Panc1 (cell line): ENCODE data around the gene ATP7B. TPM values are rescaled to one million over a fixed set of nuclear protein-coding genes. Genes with fewer than 3 reads are reported as not detected.

ENCODE experiments used
- ATAC-seq: fragments of 200-7000 bp; cut with Tn5 transposase; 2 replicates; pipeline ENCODE4 v1.9.1; 2020; ENCODE audit warnings: mild to moderate bottlenecking, moderate library complexity
- BruUV-seq: library from RNA; stranded (reverse); fragments of 400-500 nt; replicated peaks from 2 replicates; lab custom pipeline; 2021; lab: Mats Ljungman, UMichigan
- CTCF ChIA-PET: fragments of 300-600 bp; sonication (Branson Sonifier 250); formaldehyde crosslinking; loops from one replicate; lab custom pipeline; 2022; ENCODE audit warnings: antibody characterized with exemption; lab: Charles Lee
- POLR2A ChIA-PET: fragments of 300-600 bp; sonication (Branson Sonifier 250); formaldehyde crosslinking; loops from one replicate; lab custom pipeline; 2022; ENCODE audit warnings: antibody characterized with exemption; lab: Charles Lee
- DNase-seq: peaks from one replicate; pipeline ENCODE4 v3.0.0-alpha.2; 2010; ENCODE audit warnings: low read depth, low spot score
- H3K27ac ChIP-seq: 2 replicates; pipeline ENCODE4 v1.5.1; 2011; ENCODE audit warnings: mild to moderate bottlenecking, low read length, inconsistent platforms
- H3K27me3 ChIP-seq: fragments of 200-500 bp; sonication (Bioruptor generic); 2 replicates; pipeline ENCODE4 v1.6.0; 2014; ENCODE audit warnings: low read length, inconsistent platforms; ENCODE audit not compliant: control insufficient read depth, insufficient read depth
- H3K36me3 ChIP-seq: fragments of 200-500 bp; sonication (Bioruptor generic); 2 replicates; pipeline ENCODE4 v1.5.1; 2014; ENCODE audit warnings: inconsistent platforms, mild to moderate bottlenecking, low read length, moderate library complexity; ENCODE audit not compliant: control insufficient read depth, insufficient read depth
- H3K4me1 ChIP-seq: 2 replicates; pipeline ENCODE4 v1.5.1; 2011; ENCODE audit warnings: inconsistent platforms, mild to moderate bottlenecking, low read length, moderate library complexity; ENCODE audit not compliant: control insufficient read depth, insufficient read depth
- H3K4me3 ChIP-seq, 2 experiments: 2 replicates each; pipeline ENCODE4 v1.5.1; 2011 to 2012; ENCODE audit warnings: low read depth in 2 of 2, low read length in 2 of 2, mild to moderate bottlenecking in 2 of 2, inconsistent platforms in 1 of 2, moderate library complexity in 1 of 2
- H3K9me3 ChIP-seq: fragments of 200-500 bp; sonication (Bioruptor generic); 2 replicates; pipeline ENCODE4 v1.5.1; 2014; ENCODE audit warnings: low read depth, mild to moderate bottlenecking, inconsistent platforms, low read length, moderate library complexity; ENCODE audit not compliant: control insufficient read depth, insufficient read depth
- POLR2AphosphoS5 ChIP-seq: IDR thresholded peaks from 2 replicates; pipeline ENCODE4 v1.6.1; 2012; ENCODE audit warnings: mild to moderate bottlenecking, low read depth, low read length, moderate library complexity
- SIN3A ChIP-seq: IDR thresholded peaks from 2 replicates; pipeline ENCODE4 v1.6.1; 2012; ENCODE audit warnings: low read depth, mild to moderate bottlenecking, low read length, moderate library complexity, borderline replicate concordance; ENCODE audit not compliant: insufficient read depth
- TCF7L2 ChIP-seq: IDR thresholded peaks from 2 replicates; pipeline ENCODE4 v1.6.1; 2011; ENCODE audit warnings: mild to moderate bottlenecking, low read depth, low read length, inconsistent platforms
- in situ Hi-C: cut with HindIII; loops from 2 replicates; pipeline ENCODE4 v1.10.0; 2016; ENCODE audit warnings: low sequenced_read_pairs, low pct_unique_long_range_greater_than_20kb
- intact Hi-C: fragments of 100-400 bp; cut with micrococcal nuclease; formaldehyde crosslinking; loops from one replicate; pipeline ENCODE4 v1.10.0; 2022; ENCODE audit not compliant: unreplicated experiment
- total RNA-seq: library from RNA; stranded (reverse); gene quantifications from one replicate; pipeline ENCODE4 v1.2.1, GENCODE V29; 2021; ENCODE audit not compliant: unreplicated experiment
- TF ChIP-seq, protein P1 (sequence below), 2 experiments: IDR thresholded peaks; 2 replicates each; pipeline ENCODE4 v1.6.1; 2011 to 2012; ENCODE audit warnings: low read depth in 2 of 2, control low read depth in 1 of 2, low read length in 1 of 2, mild to moderate bottlenecking in 1 of 2, moderate library complexity in 1 of 2; ENCODE audit not compliant: insufficient read depth in 1 of 2
- TF ChIP-seq, protein P2 (sequence below): fragments of 450-650 bp; IDR thresholded peaks from 2 replicates; pipeline ENCODE4 v1.5.1; 2017; ENCODE audit warnings: mild to moderate bottlenecking

Gene ATP7B
- total RNA-seq, 1 experiment from 2014 or later: 19.6 TPM

DNA sequence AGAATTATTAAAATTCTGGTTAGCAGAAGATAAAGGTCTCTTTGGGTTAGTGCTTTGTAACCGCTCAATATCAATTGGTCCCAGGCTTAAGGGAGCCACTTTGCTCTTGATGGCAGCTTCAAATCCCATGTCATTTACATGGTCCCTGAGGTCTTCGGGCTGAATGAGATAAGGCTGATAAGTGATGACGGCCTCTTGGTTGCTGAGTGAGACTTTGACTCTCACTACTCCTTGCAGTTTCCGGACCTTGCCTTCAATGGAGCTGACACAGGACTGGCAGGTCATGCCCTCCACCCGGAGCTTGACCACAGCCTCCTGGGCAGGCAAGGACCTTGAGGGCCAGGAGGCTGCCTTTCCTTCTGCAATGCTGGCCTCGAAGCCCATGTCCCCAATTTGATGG is 36.8 kb downstream of the ATP7B start:
- ChIA-PET CTCF (no interaction called here), POLR2A (no interaction called here)
- no peak for ATAC-seq
- 0 out of 2 replicates have a peak, but pooled peaks cover 2% of the 10 kb centered on the region for H3K4me1 ChIP-seq
- H3K27me3 ChIP-seq: no peaks in the 10 kb centered on the region
- DNase-seq: no peak
- H3K27ac ChIP-seq: no peak overlapping the region
- TF ChIP-seq SIN3A: no peak
- TF ChIP-seq, protein P1, sequence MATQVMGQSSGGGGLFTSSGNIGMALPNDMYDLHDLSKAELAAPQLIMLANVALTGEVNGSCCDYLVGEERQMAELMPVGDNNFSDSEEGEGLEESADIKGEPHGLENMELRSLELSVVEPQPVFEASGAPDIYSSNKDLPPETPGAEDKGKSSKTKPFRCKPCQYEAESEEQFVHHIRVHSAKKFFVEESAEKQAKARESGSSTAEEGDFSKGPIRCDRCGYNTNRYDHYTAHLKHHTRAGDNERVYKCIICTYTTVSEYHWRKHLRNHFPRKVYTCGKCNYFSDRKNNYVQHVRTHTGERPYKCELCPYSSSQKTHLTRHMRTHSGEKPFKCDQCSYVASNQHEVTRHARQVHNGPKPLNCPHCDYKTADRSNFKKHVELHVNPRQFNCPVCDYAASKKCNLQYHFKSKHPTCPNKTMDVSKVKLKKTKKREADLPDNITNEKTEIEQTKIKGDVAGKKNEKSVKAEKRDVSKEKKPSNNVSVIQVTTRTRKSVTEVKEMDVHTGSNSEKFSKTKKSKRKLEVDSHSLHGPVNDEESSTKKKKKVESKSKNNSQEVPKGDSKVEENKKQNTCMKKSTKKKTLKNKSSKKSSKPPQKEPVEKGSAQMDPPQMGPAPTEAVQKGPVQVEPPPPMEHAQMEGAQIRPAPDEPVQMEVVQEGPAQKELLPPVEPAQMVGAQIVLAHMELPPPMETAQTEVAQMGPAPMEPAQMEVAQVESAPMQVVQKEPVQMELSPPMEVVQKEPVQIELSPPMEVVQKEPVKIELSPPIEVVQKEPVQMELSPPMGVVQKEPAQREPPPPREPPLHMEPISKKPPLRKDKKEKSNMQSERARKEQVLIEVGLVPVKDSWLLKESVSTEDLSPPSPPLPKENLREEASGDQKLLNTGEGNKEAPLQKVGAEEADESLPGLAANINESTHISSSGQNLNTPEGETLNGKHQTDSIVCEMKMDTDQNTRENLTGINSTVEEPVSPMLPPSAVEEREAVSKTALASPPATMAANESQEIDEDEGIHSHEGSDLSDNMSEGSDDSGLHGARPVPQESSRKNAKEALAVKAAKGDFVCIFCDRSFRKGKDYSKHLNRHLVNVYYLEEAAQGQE (IDR thresholded peaks at IDR 0.05; ENCODE audit: insufficient read depth in 1 of 2, low read depth in 2 of 2, low read length in 1 of 2): no peak
- TF ChIP-seq, protein P2, sequence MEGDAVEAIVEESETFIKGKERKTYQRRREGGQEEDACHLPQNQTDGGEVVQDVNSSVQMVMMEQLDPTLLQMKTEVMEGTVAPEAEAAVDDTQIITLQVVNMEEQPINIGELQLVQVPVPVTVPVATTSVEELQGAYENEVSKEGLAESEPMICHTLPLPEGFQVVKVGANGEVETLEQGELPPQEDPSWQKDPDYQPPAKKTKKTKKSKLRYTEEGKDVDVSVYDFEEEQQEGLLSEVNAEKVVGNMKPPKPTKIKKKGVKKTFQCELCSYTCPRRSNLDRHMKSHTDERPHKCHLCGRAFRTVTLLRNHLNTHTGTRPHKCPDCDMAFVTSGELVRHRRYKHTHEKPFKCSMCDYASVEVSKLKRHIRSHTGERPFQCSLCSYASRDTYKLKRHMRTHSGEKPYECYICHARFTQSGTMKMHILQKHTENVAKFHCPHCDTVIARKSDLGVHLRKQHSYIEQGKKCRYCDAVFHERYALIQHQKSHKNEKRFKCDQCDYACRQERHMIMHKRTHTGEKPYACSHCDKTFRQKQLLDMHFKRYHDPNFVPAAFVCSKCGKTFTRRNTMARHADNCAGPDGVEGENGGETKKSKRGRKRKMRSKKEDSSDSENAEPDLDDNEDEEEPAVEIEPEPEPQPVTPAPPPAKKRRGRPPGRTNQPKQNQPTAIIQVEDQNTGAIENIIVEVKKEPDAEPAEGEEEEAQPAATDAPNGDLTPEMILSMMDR: no peak
- no peak for TF ChIP-seq TCF7L2
- no peak for TF ChIP-seq POLR2AphosphoS5
- BruUV-seq: no TSS peak
- no peaks in the 10 kb centered on the region for H3K9me3 ChIP-seq
- in situ Hi-C loops: no loop called here
- no peaks in the 10 kb centered on the region for H3K36me3 ChIP-seq
- H3K4me3 ChIP-seq: no peak overlapping the region
- intact Hi-C loops: no loop called here

DNA sequence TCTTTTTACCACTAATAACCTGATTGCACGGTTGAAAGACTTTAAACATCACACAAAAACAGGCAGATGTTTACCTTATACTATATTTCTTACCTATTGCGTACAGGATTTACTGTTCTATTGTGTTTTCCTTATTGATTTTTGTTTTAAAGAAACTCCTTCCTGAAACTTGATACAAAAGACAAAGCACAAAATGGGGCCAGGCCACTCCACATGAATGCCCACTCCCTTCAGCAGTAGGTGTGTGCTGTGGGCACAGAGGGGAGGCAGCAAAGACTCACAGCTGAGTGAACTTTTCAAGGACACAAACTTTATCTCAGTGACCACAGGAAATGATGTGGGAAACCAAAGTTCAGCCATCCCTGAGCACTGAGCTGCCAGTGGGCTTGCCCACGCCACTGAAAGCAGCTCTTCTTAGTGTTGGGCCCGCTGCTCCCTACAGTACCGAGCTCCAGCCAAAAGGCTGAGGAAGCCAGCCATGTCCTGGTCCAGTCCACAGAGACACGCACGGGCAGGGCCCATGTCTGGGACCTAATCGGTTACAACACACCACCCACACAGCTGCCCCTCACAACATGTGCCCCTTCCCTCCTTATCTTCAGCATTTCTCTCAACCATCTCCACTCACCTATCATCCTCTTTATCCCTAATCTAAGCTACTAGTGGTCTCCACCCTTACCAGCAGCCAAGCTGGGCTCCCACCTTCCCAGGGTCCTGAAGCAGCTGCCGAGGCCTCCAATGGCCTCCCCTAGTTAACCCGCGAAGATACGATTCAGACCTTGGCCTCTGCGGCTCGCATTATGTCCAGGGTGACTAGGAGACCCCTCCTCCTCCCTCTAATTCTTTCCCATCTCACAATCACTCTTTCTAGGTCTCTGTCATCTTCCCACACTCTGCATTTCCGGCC is 39.5 kb downstream of the ATP7B start:
- no peaks in the 10 kb centered on the region for H3K27me3 ChIP-seq
- CTCF ChIA-PET: interaction anchor here (0.7 kb wide), 1 partner anchor 213 kb away, joined by 4 read pairs; no protein-coding TSS in a partner anchor
- H3K36me3 ChIP-seq: no peaks in the 10 kb centered on the region
- H3K4me1 ChIP-seq: 0 out of 2 replicates have a peak, but pooled peaks cover 2% of the 10 kb centered on the region
- no TSS peak for BruUV-seq
- in situ Hi-C loops: no loop called here
- no peak overlapping the region for H3K27ac ChIP-seq
- DNase-seq: no peak
- no peak for ATAC-seq
- TF ChIP-seq, protein P1 (IDR thresholded peaks at IDR 0.05; ENCODE audit: insufficient read depth in 1 of 2, low read depth in 2 of 2, low read length in 1 of 2): no peak
- TF ChIP-seq SIN3A: no peak
- POLR2A ChIA-PET: no interaction called here
- H3K9me3 ChIP-seq: no peaks in the 10 kb centered on the region
- H3K4me3 ChIP-seq: no peak overlapping the region
- intact Hi-C loops: no loop called here
